Ishikawa (cell line): ENCODE results near the gene RPS21.

Experiments
- CEBPB ChIP-seq: IDR thresholded peaks from 2 replicates; pipeline ENCODE4 v1.6.1; 2012
- CREB1 ChIP-seq: IDR thresholded peaks from 2 replicates; pipeline ENCODE4 v1.6.1; 2012; ENCODE audit warnings: low read depth
- EGR1 ChIP-seq: IDR thresholded peaks from 2 replicates; pipeline ENCODE4 v1.6.1; 2012
- EP300 ChIP-seq: IDR thresholded peaks from 2 replicates; pipeline ENCODE4 v1.6.1; 2012; ENCODE audit warnings: borderline replicate concordance
- FOXM1 ChIP-seq: IDR thresholded peaks from 2 replicates; pipeline ENCODE4 v1.6.1; 2012; ENCODE audit warnings: low read depth, borderline replicate concordance
- MAX ChIP-seq: IDR thresholded peaks from 2 replicates; pipeline ENCODE4 v1.6.1; 2012
- NFIC ChIP-seq: IDR thresholded peaks from 2 replicates; pipeline ENCODE4 v1.6.1; 2012
- RAD21 ChIP-seq: IDR thresholded peaks from 2 replicates; pipeline ENCODE4 v1.6.1; 2012; ENCODE audit warnings: low read depth
- TAF1 ChIP-seq: IDR thresholded peaks from 2 replicates; pipeline ENCODE4 v1.6.1; 2012; ENCODE audit warnings: low read depth, mild to moderate bottlenecking
- TCF12 ChIP-seq: IDR thresholded peaks from 2 replicates; pipeline ENCODE4 v1.6.1; 2012; ENCODE audit warnings: low read depth
- TEAD4 ChIP-seq: IDR thresholded peaks from 2 replicates; pipeline ENCODE4 v1.6.1; 2012
- YY1 ChIP-seq: IDR thresholded peaks from 2 replicates; pipeline ENCODE4 v1.6.1; 2012; ENCODE audit warnings: low read depth
- ZBTB7A ChIP-seq: IDR thresholded peaks from 2 replicates; pipeline ENCODE4 v1.6.1; 2012; ENCODE audit warnings: low read depth
- TF ChIP-seq, protein P1 (sequence below): IDR thresholded peaks from 2 replicates; pipeline ENCODE4 v1.6.1; 2012; ENCODE audit warnings: low read depth, mild to moderate bottlenecking
- TF ChIP-seq, protein P2 (sequence below): IDR thresholded peaks from 2 replicates; pipeline ENCODE4 v1.6.1; 2012

RPS21 gene

GRCh38 chr20:62354031-62354808, 32.7 kb upstream of the RPS21 start:
- TF ChIP-seq TAF1 (no peak), EP300 (0 out of 2 replicates have a peak, but pooled peaks have one; percentile 7), RAD21 (no peak)
- TF ChIP-seq, protein P1, sequence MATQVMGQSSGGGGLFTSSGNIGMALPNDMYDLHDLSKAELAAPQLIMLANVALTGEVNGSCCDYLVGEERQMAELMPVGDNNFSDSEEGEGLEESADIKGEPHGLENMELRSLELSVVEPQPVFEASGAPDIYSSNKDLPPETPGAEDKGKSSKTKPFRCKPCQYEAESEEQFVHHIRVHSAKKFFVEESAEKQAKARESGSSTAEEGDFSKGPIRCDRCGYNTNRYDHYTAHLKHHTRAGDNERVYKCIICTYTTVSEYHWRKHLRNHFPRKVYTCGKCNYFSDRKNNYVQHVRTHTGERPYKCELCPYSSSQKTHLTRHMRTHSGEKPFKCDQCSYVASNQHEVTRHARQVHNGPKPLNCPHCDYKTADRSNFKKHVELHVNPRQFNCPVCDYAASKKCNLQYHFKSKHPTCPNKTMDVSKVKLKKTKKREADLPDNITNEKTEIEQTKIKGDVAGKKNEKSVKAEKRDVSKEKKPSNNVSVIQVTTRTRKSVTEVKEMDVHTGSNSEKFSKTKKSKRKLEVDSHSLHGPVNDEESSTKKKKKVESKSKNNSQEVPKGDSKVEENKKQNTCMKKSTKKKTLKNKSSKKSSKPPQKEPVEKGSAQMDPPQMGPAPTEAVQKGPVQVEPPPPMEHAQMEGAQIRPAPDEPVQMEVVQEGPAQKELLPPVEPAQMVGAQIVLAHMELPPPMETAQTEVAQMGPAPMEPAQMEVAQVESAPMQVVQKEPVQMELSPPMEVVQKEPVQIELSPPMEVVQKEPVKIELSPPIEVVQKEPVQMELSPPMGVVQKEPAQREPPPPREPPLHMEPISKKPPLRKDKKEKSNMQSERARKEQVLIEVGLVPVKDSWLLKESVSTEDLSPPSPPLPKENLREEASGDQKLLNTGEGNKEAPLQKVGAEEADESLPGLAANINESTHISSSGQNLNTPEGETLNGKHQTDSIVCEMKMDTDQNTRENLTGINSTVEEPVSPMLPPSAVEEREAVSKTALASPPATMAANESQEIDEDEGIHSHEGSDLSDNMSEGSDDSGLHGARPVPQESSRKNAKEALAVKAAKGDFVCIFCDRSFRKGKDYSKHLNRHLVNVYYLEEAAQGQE = no peak

DNA sequence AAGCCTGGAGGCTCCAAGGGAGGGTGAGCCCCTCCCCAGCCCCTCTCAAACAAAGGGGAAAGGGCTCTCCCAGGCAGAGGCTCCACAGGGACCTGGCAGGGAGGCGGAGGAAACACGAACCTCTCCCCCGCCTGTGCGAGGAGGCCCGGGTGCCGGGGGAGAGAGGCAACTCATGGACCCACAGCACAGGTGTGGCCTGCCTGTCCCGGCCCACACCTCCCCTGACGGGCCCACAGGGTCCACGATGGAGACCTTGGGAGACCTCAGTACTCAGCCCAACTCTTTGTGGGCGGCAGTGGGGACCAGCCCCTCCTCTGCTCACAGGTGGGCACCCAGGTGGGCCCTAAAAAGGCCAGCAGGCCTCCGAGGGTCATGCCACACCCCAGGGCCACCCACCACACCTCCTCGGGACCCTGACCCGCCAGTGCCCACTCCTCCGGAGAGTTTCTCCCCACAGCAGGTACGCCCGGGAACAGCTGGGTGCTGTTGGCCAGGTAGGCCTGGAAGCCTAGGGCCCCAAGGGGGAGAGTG, 32.0 kb upstream of the RPS21 start:
- TF ChIP-seq FOXM1 = no peak
- TF ChIP-seq NFIC = no peak
- TF ChIP-seq RAD21 = no peak
- TF ChIP-seq TAF1 = no peak
- TF ChIP-seq TEAD4 = no peak
- no peak for TF ChIP-seq ZBTB7A
- TF ChIP-seq TCF12 = no peak
- no peak for TF ChIP-seq CEBPB
- TF ChIP-seq CREB1 = no peak
- no peak for TF ChIP-seq YY1
- TF ChIP-seq, protein P1 = no peak
- TF ChIP-seq EP300 = no peak
- TF ChIP-seq EGR1 = no peak
- TF ChIP-seq, protein P2, sequence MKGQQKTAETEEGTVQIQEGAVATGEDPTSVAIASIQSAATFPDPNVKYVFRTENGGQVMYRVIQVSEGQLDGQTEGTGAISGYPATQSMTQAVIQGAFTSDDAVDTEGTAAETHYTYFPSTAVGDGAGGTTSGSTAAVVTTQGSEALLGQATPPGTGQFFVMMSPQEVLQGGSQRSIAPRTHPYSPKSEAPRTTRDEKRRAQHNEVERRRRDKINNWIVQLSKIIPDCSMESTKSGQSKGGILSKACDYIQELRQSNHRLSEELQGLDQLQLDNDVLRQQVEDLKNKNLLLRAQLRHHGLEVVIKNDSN = no peak
- no peak for TF ChIP-seq MAX

- TF ChIP-seq TCF12 (peak; percentile 92; the same call in 1 of the 2 replicates), CREB1 (no peak), EGR1 (no peak), RAD21 (no peak), EP300 (peak; percentile 89), NFIC (peak; percentile 90), TAF1 (no peak), MAX (peak; percentile 30; the same call in 1 of the 2 replicates), FOXM1 (peak; percentile 64), ZBTB7A (peak; percentile 96), YY1 (0 out of 2 replicates have a peak, but pooled peaks have one; percentile 18), TEAD4 (peak; percentile 51), CEBPB (no peak; the same call in 1 of the 2 replicates)
- TF ChIP-seq, protein P1 = no peak
- TF ChIP-seq, protein P2 = 0 out of 2 replicates have a peak, but pooled peaks have one; percentile 10
Measured at GRCh38 chr20:62355516-62355877, 31.4 kb upstream of the RPS21 start.
